ENCODE results near the gene ROBO2.

The ROBO2 gene

GRCh38 chr3:77466562-77467115, 426.7 kb downstream of the ROBO2 start:
- Histone ChIP-seq H3K27ac (ENCODE audit: low read depth, low read length, severe bottlenecking) (no peak overlapping the region), H3K36me3 (ENCODE audit: control insufficient read depth, insufficient read depth, low read length) (no peaks in the 10 kb centered on the region), H3K4me1 (ENCODE audit: control insufficient read depth, insufficient read depth, low read length, poor library complexity, severe bottlenecking) (no peaks in the 10 kb centered on the region), H3K4me3 (ENCODE audit: extremely low read depth, insufficient read depth, low read length, poor library complexity, severe bottlenecking) (no peak overlapping the region), H3K9me3 (ENCODE audit: control insufficient read depth, low read length) (no peaks in the 10 kb centered on the region)
- 82 to 90% methylated on average over 2 of the region's 5 CpGs for WGBS, 2 experiments (ENCODE audit: insufficient coverage in 2 of 2)

DNA sequence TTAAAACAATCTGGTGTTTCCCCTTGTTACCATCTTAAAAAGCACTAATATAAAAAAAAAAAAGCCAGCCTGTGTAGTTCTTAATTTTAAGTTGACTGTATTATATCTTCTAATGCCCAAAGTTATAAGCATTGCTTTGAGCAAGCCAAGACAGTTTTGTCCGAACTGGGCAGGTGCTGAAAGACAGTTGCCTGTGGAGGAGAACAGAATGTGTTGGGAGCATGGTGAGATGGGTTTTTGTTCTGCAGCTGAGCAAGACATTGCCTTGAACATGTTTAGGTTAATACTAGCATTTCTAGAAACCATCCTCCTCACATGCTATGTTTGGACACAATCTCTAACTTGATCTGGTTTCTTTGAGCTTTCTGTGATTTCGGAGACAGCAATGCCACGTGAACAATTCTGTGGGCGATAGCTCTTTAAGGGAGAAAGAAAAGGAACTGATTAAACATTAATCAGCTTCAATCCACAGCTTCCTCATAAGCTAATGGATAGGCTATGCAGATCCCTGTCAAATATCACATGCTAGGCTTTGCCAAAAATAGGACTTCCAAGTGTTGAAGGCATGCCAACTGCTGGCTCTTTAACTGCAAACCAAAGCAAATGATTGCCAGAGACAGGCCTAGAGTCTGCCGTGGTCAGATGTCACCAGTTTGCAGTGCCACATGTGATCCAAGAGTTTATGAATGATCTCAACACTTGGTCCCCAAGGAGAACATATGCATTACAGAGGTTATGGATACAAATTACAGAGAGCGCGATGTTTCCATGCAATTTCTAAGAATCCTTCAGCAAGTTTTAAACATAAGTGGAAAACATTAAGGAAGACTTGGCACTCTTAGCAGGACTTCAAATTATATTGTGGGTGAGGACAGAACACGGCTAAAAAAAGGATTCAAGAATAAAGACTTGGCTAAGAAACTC, 428.1 kb downstream of the ROBO2 start:
- H3K4me1 ChIP-seq (ENCODE audit: control insufficient read depth, insufficient read depth, low read length, poor library complexity, severe bottlenecking) = no peaks in the 10 kb centered on the region
- no peak overlapping the region for H3K27ac ChIP-seq (ENCODE audit: low read depth, low read length, severe bottlenecking)
- no peaks in the 10 kb centered on the region for H3K9me3 ChIP-seq (ENCODE audit: control insufficient read depth, low read length)
- no peak overlapping the region for H3K4me3 ChIP-seq (ENCODE audit: extremely low read depth, insufficient read depth, low read length, poor library complexity, severe bottlenecking)
- WGBS, 2 experiments (ENCODE audit: insufficient coverage in 2 of 2) = 96 to 98% methylated on average over 2 to 4 of the region's 8 CpGs
- H3K36me3 ChIP-seq (ENCODE audit: control insufficient read depth, insufficient read depth, low read length) = no peaks in the 10 kb centered on the region

DNA sequence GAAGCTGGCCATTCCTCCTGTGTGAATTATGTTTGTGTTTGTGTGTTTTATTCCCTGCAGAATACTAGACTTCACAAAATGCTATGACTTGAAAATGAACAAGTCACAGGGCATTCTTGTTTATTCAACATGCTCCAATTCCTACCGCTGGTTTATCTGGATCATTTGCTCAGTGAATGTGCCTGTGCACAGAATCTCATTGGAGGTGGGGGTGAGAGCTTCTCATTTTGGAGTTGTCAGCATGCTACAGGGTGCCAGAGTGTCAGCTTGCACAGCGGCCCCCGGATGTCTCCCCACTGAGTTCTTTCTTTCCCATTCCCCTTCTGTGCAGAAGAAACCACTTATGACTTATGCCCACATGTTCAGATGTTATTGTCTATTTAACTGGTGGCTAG, 428.7 kb downstream of the ROBO2 start:
- Histone ChIP-seq H3K36me3 (ENCODE audit: control insufficient read depth, insufficient read depth, low read length) (no peaks in the 10 kb centered on the region), H3K27ac (ENCODE audit: low read depth, low read length, severe bottlenecking) (no peak overlapping the region), H3K4me3 (ENCODE audit: extremely low read depth, insufficient read depth, low read length, poor library complexity, severe bottlenecking) (no peak overlapping the region), H3K4me1 (ENCODE audit: control insufficient read depth, insufficient read depth, low read length, poor library complexity, severe bottlenecking) (no peaks in the 10 kb centered on the region), H3K9me3 (ENCODE audit: control insufficient read depth, low read length) (no peaks in the 10 kb centered on the region)
- 80 to 83% methylated on average over 1 to 3 of the region's 3 CpGs for WGBS, 2 experiments (ENCODE audit: insufficient coverage in 2 of 2)

DNA sequence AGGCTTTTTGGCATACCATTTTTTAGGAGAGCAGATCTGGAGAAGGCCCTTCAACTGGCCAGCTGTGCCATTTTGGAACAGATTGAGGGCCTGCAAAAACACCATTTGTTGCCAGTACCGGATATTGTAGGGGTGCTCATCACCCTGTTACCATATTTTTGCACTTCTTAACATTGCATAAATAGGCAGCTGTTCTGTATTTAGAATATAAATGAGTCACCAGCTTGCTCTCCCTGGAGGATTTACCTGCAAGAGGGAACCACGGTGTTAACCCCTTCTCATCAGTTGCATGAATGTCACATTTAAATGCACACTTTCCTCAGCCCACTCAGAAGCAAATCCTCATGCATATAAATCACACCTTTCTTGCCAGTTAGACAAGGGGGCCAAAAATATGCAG, 435.6 kb downstream of the ROBO2 start:
- WGBS, 2 experiments (ENCODE audit: insufficient coverage in 2 of 2) = 0 to 20% methylated on average over 1 of the region's 2 CpGs
- Histone ChIP-seq H3K27ac (ENCODE audit: low read depth, low read length, severe bottlenecking) (no peak overlapping the region), H3K4me3 (ENCODE audit: extremely low read depth, insufficient read depth, low read length, poor library complexity, severe bottlenecking) (no peak overlapping the region), H3K36me3 (ENCODE audit: control insufficient read depth, insufficient read depth, low read length) (no peaks in the 10 kb centered on the region), H3K9me3 (ENCODE audit: control insufficient read depth, low read length) (no peaks in the 10 kb centered on the region), H3K4me1 (ENCODE audit: control insufficient read depth, insufficient read depth, low read length, poor library complexity, severe bottlenecking) (no peaks in the 10 kb centered on the region)

DNA sequence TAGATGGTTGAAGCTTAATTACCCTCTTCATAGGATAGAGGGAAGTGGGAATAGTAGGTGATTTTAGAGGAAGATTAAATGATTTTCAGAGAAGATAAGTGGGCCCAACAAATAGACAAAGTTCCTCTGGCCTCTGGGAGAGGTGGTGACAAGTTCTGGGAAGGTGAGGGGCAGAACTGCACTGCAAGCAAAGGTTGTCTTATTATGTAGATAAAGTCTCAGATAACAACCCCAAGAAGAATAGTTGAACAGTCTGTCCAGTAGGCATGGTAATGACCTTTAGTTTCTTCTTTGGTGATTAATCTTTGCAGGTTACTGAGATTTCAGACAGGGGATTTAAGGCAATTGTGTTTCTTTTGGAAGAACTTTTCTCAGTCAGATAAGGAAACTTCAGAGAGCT, 439.1 kb downstream of the ROBO2 start:
- H3K9me3 ChIP-seq (ENCODE audit: control insufficient read depth, low read length) = no peaks in the 10 kb centered on the region
- H3K27ac ChIP-seq (ENCODE audit: low read depth, low read length, severe bottlenecking) = no peak overlapping the region
- H3K4me1 ChIP-seq (ENCODE audit: control insufficient read depth, insufficient read depth, low read length, poor library complexity, severe bottlenecking) = no peaks in the 10 kb centered on the region
- no peaks in the 10 kb centered on the region for H3K36me3 ChIP-seq (ENCODE audit: control insufficient read depth, insufficient read depth, low read length)
- H3K4me3 ChIP-seq (ENCODE audit: extremely low read depth, insufficient read depth, low read length, poor library complexity, severe bottlenecking) = no peak overlapping the region

DNA sequence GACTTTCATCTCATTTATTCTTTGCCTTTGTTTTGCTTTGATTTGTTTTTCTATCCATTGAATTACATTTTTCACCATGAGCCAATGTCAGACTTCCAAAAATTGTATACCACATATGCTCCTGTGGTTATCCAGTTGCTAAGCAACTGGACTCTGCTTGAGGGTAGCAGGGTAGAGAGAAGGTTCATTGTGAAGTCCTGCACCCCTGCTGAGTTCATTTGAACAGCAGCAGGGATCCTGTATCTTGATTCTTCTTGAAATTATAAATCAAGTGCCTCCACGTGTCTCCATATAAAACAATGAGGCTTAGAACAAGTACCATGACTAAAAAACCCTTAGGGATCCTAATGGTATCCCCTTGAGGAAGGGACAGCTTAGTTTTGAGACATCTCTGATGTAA, 449.3 kb downstream of the ROBO2 start:
- H3K4me3 ChIP-seq (ENCODE audit: extremely low read depth, insufficient read depth, low read length, poor library complexity, severe bottlenecking) = no peak overlapping the region
- no peaks in the 10 kb centered on the region for H3K36me3 ChIP-seq (ENCODE audit: control insufficient read depth, insufficient read depth, low read length)
- H3K4me1 ChIP-seq (ENCODE audit: control insufficient read depth, insufficient read depth, low read length, poor library complexity, severe bottlenecking) = no peaks in the 10 kb centered on the region
- no peak overlapping the region for H3K27ac ChIP-seq (ENCODE audit: low read depth, low read length, severe bottlenecking)
- no CpG with 5 or more reads among the region's 1 CpG for WGBS, 2 experiments (ENCODE audit: insufficient coverage in 2 of 2)
- H3K9me3 ChIP-seq (ENCODE audit: control insufficient read depth, low read length) = no peaks in the 10 kb centered on the region

DNA sequence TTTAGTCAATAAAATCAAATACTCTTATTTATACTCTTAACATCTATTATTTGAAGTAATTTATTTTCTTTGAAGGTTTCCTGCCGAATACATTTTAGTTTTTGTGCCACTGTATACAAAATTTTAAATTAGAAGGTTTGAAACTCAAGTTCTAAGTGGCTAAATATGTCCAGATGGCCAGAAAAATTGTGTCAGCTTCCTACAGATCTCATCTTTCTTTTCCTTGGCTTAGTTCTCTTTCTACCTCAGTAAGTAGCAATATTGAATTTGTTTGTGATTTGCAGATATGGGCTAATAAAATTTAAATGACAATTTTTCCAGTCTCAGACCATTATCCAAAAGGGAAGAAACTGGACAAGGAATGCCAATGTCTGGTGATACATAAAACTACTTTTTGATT, 452.1 kb downstream of the ROBO2 start:
- Histone ChIP-seq H3K36me3 (ENCODE audit: control insufficient read depth, insufficient read depth, low read length) (no peaks in the 10 kb centered on the region), H3K27ac (ENCODE audit: low read depth, low read length, severe bottlenecking) (no peak overlapping the region), H3K4me1 (ENCODE audit: control insufficient read depth, insufficient read depth, low read length, poor library complexity, severe bottlenecking) (no peaks in the 10 kb centered on the region), H3K4me3 (ENCODE audit: extremely low read depth, insufficient read depth, low read length, poor library complexity, severe bottlenecking) (no peak overlapping the region), H3K9me3 (ENCODE audit: control insufficient read depth, low read length) (no peaks in the 10 kb centered on the region)
- WGBS, 2 experiments (ENCODE audit: insufficient coverage in 2 of 2) = 40% methylated on average over 1 of the region's 1 CpG; no CpG with 5 or more reads in 1 of the 2 experiments

DNA sequence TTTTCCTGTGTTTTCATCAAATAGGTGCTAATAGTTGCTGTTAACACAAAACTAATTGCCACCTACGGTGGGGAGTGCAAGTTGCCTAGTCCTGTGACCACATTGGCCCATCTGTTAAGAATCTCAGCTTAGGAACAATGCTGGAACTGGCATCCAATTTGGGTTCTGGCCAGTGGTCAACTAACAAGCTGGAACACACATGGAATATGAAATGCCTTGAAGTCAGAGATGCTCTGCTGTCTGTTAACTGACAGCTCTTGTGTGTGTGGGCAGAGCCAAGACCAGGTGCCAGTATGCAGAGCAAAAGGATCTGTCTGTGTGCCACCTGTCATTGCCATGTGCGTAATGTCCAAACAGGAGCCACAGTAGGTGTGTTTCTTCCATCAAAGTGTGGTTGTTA, 460.8 kb downstream of the ROBO2 start:
- no peaks in the 10 kb centered on the region for H3K36me3 ChIP-seq (ENCODE audit: control insufficient read depth, insufficient read depth, low read length)
- no peak overlapping the region for H3K4me3 ChIP-seq (ENCODE audit: extremely low read depth, insufficient read depth, low read length, poor library complexity, severe bottlenecking)
- no peaks in the 10 kb centered on the region for H3K9me3 ChIP-seq (ENCODE audit: control insufficient read depth, low read length)
- no peak overlapping the region for H3K27ac ChIP-seq (ENCODE audit: low read depth, low read length, severe bottlenecking)
- WGBS, 2 experiments (ENCODE audit: insufficient coverage in 2 of 2) = 62 to 73% methylated on average over 1 of the region's 2 CpGs
- no peaks in the 10 kb centered on the region for H3K4me1 ChIP-seq (ENCODE audit: control insufficient read depth, insufficient read depth, low read length, poor library complexity, severe bottlenecking)

DNA sequence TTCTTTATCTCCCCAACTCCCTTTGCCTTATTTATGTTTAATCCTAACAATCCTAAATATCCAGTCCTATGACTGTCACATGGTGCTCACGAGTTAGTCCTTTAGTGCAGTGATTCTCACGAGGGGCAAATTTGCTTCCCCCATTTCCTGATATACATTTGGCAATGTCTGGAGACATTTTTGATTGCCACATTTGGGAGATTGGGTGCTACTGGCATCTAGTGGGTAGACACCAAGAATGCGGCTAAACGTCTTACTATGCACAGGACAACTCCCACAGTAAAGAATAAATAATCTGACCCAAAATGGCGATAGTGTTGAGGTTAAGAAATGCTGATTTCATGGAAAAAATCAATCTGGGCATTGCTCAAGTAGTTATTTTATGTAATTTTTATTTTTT, 466.5 kb downstream of the ROBO2 start:
- Histone ChIP-seq H3K9me3 (ENCODE audit: control insufficient read depth, low read length) (no peaks in the 10 kb centered on the region), H3K27ac (ENCODE audit: low read depth, low read length, severe bottlenecking) (no peak overlapping the region), H3K4me3 (ENCODE audit: extremely low read depth, insufficient read depth, low read length, poor library complexity, severe bottlenecking) (no peak overlapping the region), H3K4me1 (ENCODE audit: control insufficient read depth, insufficient read depth, low read length, poor library complexity, severe bottlenecking) (no peaks in the 10 kb centered on the region), H3K36me3 (ENCODE audit: control insufficient read depth, insufficient read depth, low read length) (no peaks in the 10 kb centered on the region)
- WGBS, 2 experiments (ENCODE audit: insufficient coverage in 2 of 2) = 60 to 100% methylated on average over 1 to 2 of the region's 5 CpGs

- 73 to 88% methylated on average over 3 to 4 of the region's 5 CpGs for WGBS, 2 experiments (ENCODE audit: insufficient coverage in 2 of 2)
- no peaks in the 10 kb centered on the region for H3K4me1 ChIP-seq (ENCODE audit: control insufficient read depth, insufficient read depth, low read length, poor library complexity, severe bottlenecking)
- no peaks in the 10 kb centered on the region for H3K36me3 ChIP-seq (ENCODE audit: control insufficient read depth, insufficient read depth, low read length)
- no peak overlapping the region for H3K4me3 ChIP-seq (ENCODE audit: extremely low read depth, insufficient read depth, low read length, poor library complexity, severe bottlenecking)
- H3K9me3 ChIP-seq (ENCODE audit: control insufficient read depth, low read length) = no peaks in the 10 kb centered on the region
- no peak overlapping the region for H3K27ac ChIP-seq (ENCODE audit: low read depth, low read length, severe bottlenecking)
Observed at GRCh38 chr3:77513542-77513941, 473.6 kb downstream of the ROBO2 start.

DNA sequence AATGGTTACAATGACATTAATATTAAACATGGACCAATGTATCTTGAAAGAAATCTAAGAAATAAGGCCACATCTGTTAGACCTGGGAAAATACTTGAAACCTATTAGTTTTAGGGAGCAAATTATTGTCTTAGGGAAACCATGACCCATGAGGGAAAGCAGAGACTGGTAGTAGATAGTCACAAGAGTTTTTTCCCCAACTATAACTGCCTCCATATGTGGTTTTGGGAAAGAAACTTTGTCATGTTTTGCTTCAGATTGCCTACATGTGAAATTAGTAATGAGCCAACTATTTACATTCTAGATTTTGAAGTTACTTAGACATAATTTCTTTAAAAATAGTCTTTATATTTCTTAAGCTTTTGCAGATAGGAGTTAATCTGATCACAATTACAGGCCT, 474.9 kb downstream of the ROBO2 start:
- no peaks in the 10 kb centered on the region for H3K4me1 ChIP-seq (ENCODE audit: control insufficient read depth, insufficient read depth, low read length, poor library complexity, severe bottlenecking)
- H3K36me3 ChIP-seq (ENCODE audit: control insufficient read depth, insufficient read depth, low read length) = no peaks in the 10 kb centered on the region
- no peak overlapping the region for H3K27ac ChIP-seq (ENCODE audit: low read depth, low read length, severe bottlenecking)
- H3K4me3 ChIP-seq (ENCODE audit: extremely low read depth, insufficient read depth, low read length, poor library complexity, severe bottlenecking) = no peak overlapping the region
- no peaks in the 10 kb centered on the region for H3K9me3 ChIP-seq (ENCODE audit: control insufficient read depth, low read length)

Data from mesodermal cell (in vitro differentiated cells).